HFF-Myc (cell line): Measurements from ENCODE around the gene IPCEF1.

Experiments used
- DNase-seq: peaks from one replicate; pipeline ENCODE4 v3.0.0-alpha.2; 2011; ENCODE audit warnings: low read depth; ENCODE audit errors: extremely low read depth
- H3K4me3 ChIP-seq: replicated peaks from 2 replicates; pipeline ENCODE4 v1.5.1; 2011; ENCODE audit warnings: low read depth, mild to moderate bottlenecking, control low read depth, low read length
- CTCF ChIP-seq: IDR thresholded peaks from 2 replicates; pipeline ENCODE4 v1.5.1; 2012; ENCODE audit warnings: mild to moderate bottlenecking, low read depth, low read length, control low read depth; ENCODE audit errors: missing control alignments

IPCEF1 gene

GRCh38 chr6:154358019-154358545 is 1.5 kb upstream of the IPCEF1 start:
- TF ChIP-seq CTCF = no peak
- no peak overlapping the region for H3K4me3 ChIP-seq
- no peak for DNase-seq

GRCh38 chr6:154356113-154356512 is 490 bp downstream of the IPCEF1 start:
- H3K4me3 ChIP-seq = no peak overlapping the region
- DNase-seq = no peak
- TF ChIP-seq CTCF = no peak

- no peak for DNase-seq
- no peak for TF ChIP-seq CTCF
- H3K4me3 ChIP-seq = no peak overlapping the region
Measured at GRCh38 chr6:154354265-154354777, 2.3 kb downstream of the IPCEF1 start.

GRCh38 chr6:154353626-154354025 is 3.0 kb downstream of the IPCEF1 start:
- no peak for DNase-seq
- H3K4me3 ChIP-seq = no peak overlapping the region
- TF ChIP-seq CTCF = no peak

- no peak for TF ChIP-seq CTCF
- no peak overlapping the region for H3K4me3 ChIP-seq
- no peak for DNase-seq
Measured at GRCh38 chr6:154352898-154353585, 3.6 kb downstream of the IPCEF1 start.

- no peak for TF ChIP-seq CTCF
- DNase-seq = no peak
- H3K4me3 ChIP-seq = no peak overlapping the region
Measured at GRCh38 chr6:154350293-154350692, 6.3 kb downstream of the IPCEF1 start.
